ENCODE results near the gene DENND1B. TPM values are rescaled to one million over a fixed set of nuclear protein-coding genes. Genes with fewer than 3 reads are reported as not detected.

Gene DENND1B
- total RNA-seq, 1 experiment from 2014 or later, result 6.3 TPM

DNA sequence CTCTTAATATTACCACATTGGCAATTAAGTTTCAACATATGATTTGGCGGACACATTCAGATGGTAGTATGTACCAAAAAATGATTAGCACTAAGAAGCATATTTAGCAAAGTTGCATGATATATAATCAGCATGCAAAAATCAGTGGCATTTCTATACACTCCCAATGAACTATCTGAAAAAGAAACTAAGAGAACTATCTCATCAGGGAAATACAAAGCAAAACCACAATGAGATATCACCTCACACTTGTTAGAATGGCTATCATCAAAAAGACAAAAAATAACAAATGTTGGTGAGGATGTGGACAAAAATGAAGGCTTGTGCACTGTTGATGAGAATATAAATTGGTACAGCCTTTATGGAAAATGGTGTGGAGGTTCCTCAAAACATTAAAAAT, 31.4 kb upstream of the DENND1B start:
- no peaks in the 10 kb centered on the region for H3K36me3 Mint-ChIP-seq (ENCODE audit: insufficient read depth in 1 of 3, low read depth in 3 of 3)
- H4K5ac ChIP-seq (ENCODE audit: insufficient read length, low read depth, low read length), result no peak overlapping the region
- H2BK15ac ChIP-seq (ENCODE audit: low read depth, low read length), result no peak overlapping the region
- no peak overlapping the region for H4K8ac ChIP-seq (replicated peaks; ENCODE audit: insufficient read length, low read depth, low read length)
- H3K27ac ChIP-seq (ENCODE audit: insufficient read length, low read depth, low read length), result no peak overlapping the region
- WGBS (ENCODE audit: extremely low coverage, insufficient read length, low lambda C conversion rate), result no CpG with 5 or more reads among the region's 1 CpG
- H3K9me3 Mint-ChIP-seq, result peaks cover 0 to 6% of the 10 kb centered on the region in 2 experiments; a peak in 2 of 5 replicates
- no peaks in the 10 kb centered on the region for H3K9me3 ChIP-seq (ENCODE audit: control insufficient read depth, low read depth, low read length)
- no peak overlapping the region for H3K23ac ChIP-seq (ENCODE audit: insufficient read length, low read depth, low read length)
- no peak overlapping the region for H3K27ac Mint-ChIP-seq
- H3K27me3 ChIP-seq (ENCODE audit: insufficient read depth, low read length), result no peaks in the 10 kb centered on the region
- no peaks in the 10 kb centered on the region for H4K20me1 ChIP-seq (ENCODE audit: control insufficient read depth, insufficient read depth, insufficient read length)
- H3K4me1 Mint-ChIP-seq, result peaks cover 44 to 48% of the 10 kb centered on the region in 2 experiments
- no peak overlapping the region for H3K9ac ChIP-seq (ENCODE audit: extremely low read depth, insufficient read length, low read length)
- TF ChIP-seq, protein P1, sequence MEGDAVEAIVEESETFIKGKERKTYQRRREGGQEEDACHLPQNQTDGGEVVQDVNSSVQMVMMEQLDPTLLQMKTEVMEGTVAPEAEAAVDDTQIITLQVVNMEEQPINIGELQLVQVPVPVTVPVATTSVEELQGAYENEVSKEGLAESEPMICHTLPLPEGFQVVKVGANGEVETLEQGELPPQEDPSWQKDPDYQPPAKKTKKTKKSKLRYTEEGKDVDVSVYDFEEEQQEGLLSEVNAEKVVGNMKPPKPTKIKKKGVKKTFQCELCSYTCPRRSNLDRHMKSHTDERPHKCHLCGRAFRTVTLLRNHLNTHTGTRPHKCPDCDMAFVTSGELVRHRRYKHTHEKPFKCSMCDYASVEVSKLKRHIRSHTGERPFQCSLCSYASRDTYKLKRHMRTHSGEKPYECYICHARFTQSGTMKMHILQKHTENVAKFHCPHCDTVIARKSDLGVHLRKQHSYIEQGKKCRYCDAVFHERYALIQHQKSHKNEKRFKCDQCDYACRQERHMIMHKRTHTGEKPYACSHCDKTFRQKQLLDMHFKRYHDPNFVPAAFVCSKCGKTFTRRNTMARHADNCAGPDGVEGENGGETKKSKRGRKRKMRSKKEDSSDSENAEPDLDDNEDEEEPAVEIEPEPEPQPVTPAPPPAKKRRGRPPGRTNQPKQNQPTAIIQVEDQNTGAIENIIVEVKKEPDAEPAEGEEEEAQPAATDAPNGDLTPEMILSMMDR (conservative IDR thresholded peaks at IDR 0.05), result no peak
- H3K79me1 ChIP-seq (ENCODE audit: insufficient read depth, low read depth, low read length, poor library complexity, severe bottlenecking), result no peaks in the 10 kb centered on the region
- no peak overlapping the region for H2BK5ac ChIP-seq (ENCODE audit: insufficient read length, low read length)
- H3K4me1 ChIP-seq (ENCODE audit: insufficient read depth, low read length), result peaks cover 4% of the 10 kb centered on the region; the same call in 1 of the 2 replicates
- H4K91ac ChIP-seq (ENCODE audit: insufficient read length, low read depth, low read length), result no peak overlapping the region
- H3K56ac ChIP-seq (ENCODE audit: insufficient read length, low read depth, low read length), result no peak overlapping the region
- H3K18ac ChIP-seq (ENCODE audit: insufficient read length, low read depth, low read length), result no peak overlapping the region
- H2AFZ ChIP-seq (ENCODE audit: low read length), result no peak overlapping the region
- H3K27me3 Mint-ChIP-seq (ENCODE audit: low read depth), result no peaks in the 10 kb centered on the region
- DNase-seq, result no peak
- H3K14ac ChIP-seq (ENCODE audit: insufficient read depth, low read length), result no peak overlapping the region
- H2BK12ac ChIP-seq (ENCODE audit: insufficient read length, low read depth, low read length), result no peak overlapping the region
- H3T11ph ChIP-seq (ENCODE audit: low read length), result no peak overlapping the region
- H2BK20ac ChIP-seq (ENCODE audit: low read depth, low read length, poor library complexity, severe bottlenecking), result no peak overlapping the region
- no peak overlapping the region for H2AK5ac ChIP-seq (ENCODE audit: insufficient read length, low read length)
- no peak overlapping the region for H3K4ac ChIP-seq (ENCODE audit: low read depth, low read length)
- H3K4me3 Mint-ChIP-seq, result no peak overlapping the region
- H3K79me2 ChIP-seq (ENCODE audit: insufficient read depth, low read length), result no peaks in the 10 kb centered on the region
- H3K4me2 ChIP-seq (ENCODE audit: insufficient read depth, insufficient read length, low read length), result no peak overlapping the region
- no peaks in the 10 kb centered on the region for H3K23me2 ChIP-seq (ENCODE audit: insufficient read length, low read depth, low read length, poor library complexity, severe bottlenecking)
- H2BK120ac ChIP-seq (ENCODE audit: low read depth, low read length, poor library complexity, severe bottlenecking), result no peak overlapping the region
